Liver (tissue), 9 donors: ENCODE measurements around the gene TFCP2. TPM values are rescaled to one million over a fixed set of nuclear protein-coding genes. Genes with fewer than 3 reads are reported as not detected.

Source experiments
- DNase-seq: peaks from one replicate; pipeline ENCODE4 v3.0.0-alpha.2; 2017; ENCODE audit warnings: low spot score
- H3K27ac ChIP-seq, 2 donors: one replicate each; pipeline ENCODE4 v1.7.0; 2013; ENCODE audit warnings: inconsistent platforms in 2 of 2, low read length in 2 of 2, control low read depth in 1 of 2, low read depth in 1 of 2, mild to moderate bottlenecking in 1 of 2
- H3K27me3 ChIP-seq, 4 donors: one replicate each; pipeline versions ENCODE4 v1.6.1 to v1.7.0; 2013; ENCODE audit warnings: low read length in 3 of 4, inconsistent platforms in 1 of 4, mild to moderate bottlenecking in 1 of 4, moderate library complexity in 1 of 4; ENCODE audit not compliant: control insufficient read depth in 4 of 4, insufficient read depth in 4 of 4
- H3K36me3 ChIP-seq, 4 donors: one replicate each; pipeline versions ENCODE4 v1.6.1 to v1.7.0; 2013; ENCODE audit warnings: low read length in 3 of 4, mild to moderate bottlenecking in 3 of 4, low read depth in 1 of 4, moderate library complexity in 1 of 4; ENCODE audit not compliant: control insufficient read depth in 4 of 4, insufficient read depth in 3 of 4
- H3K4me1 ChIP-seq, 4 donors: one replicate each; pipeline versions ENCODE4 v1.6.1 to v1.7.0; 2013; ENCODE audit warnings: low read length in 3 of 4, mild to moderate bottlenecking in 3 of 4, moderate library complexity in 1 of 4; ENCODE audit not compliant: control insufficient read depth in 4 of 4, insufficient read depth in 4 of 4
- H3K4me3 ChIP-seq, 3 donors: one replicate each; pipeline versions ENCODE4 v1.6.1 to v1.7.0; 2013; ENCODE audit warnings: low read length in 3 of 3, control low read depth in 1 of 3, low read depth in 1 of 3, mild to moderate bottlenecking in 1 of 3
- H3K9ac ChIP-seq, 2 donors: one replicate each; pipeline ENCODE4 v1.7.0; 2013; ENCODE audit warnings: low read length in 2 of 2, mild to moderate bottlenecking in 2 of 2, moderate library complexity in 2 of 2, control low read depth in 1 of 2, low read depth in 1 of 2
- H3K9me3 ChIP-seq, 4 donors: one replicate each; pipeline versions ENCODE4 v1.6.1 to v1.7.0; 2013; ENCODE audit warnings: low read length in 3 of 4; ENCODE audit not compliant: control insufficient read depth in 4 of 4
- ATF3 ChIP-seq: IDR thresholded peaks from 2 replicates; pipeline ENCODE4 v1.6.1; 2016; ENCODE audit warnings: antibody characterized with exemption
- EGR1 ChIP-seq, 2 donors: IDR thresholded peaks; 2 replicates each; pipeline ENCODE4 v1.6.1; 2016 to 2018; ENCODE audit warnings: antibody characterized with exemption in 2 of 2, low read depth in 2 of 2
- FOXA1 ChIP-seq: IDR thresholded peaks from 2 replicates; pipeline ENCODE4 v1.6.1; 2016; ENCODE audit warnings: antibody characterized with exemption
- FOXA2 ChIP-seq: IDR thresholded peaks from 2 replicates; pipeline ENCODE4 v1.6.1; 2016; ENCODE audit warnings: antibody characterized with exemption
- GABPA ChIP-seq, 2 donors: IDR thresholded peaks in 1 of 2; conservative IDR thresholded peaks in 1 of 2; 2 replicates each; pipeline ENCODE4 v1.6.1; 2016; ENCODE audit warnings: antibody characterized with exemption in 2 of 2, mild to moderate bottlenecking in 1 of 2, moderate library complexity in 1 of 2
- HNF4A ChIP-seq, 2 donors: conservative IDR thresholded peaks; 2 replicates each; pipeline ENCODE4 v1.6.1; 2016; ENCODE audit warnings: antibody characterized with exemption in 2 of 2, mild to moderate bottlenecking in 2 of 2
- HNF4G ChIP-seq: IDR thresholded peaks from 2 replicates; pipeline ENCODE4 v1.6.1; 2016; ENCODE audit warnings: antibody characterized with exemption
- JUND ChIP-seq, 2 donors: IDR thresholded peaks; 2 replicates each; pipeline ENCODE4 v1.6.1; 2016; ENCODE audit warnings: antibody characterized with exemption in 2 of 2
- MAX ChIP-seq: IDR thresholded peaks from 2 replicates; pipeline ENCODE4 v1.6.1; 2016; ENCODE audit warnings: antibody characterized with exemption
- NR2F2 ChIP-seq: IDR thresholded peaks from 2 replicates; pipeline ENCODE4 v1.6.1; 2016; ENCODE audit warnings: antibody characterized with exemption
- RAD21 ChIP-seq, 2 donors: IDR thresholded peaks; 2 replicates each; pipeline ENCODE4 v1.6.1; 2016; ENCODE audit warnings: antibody characterized with exemption in 2 of 2, mild to moderate bottlenecking in 2 of 2
- RXRA ChIP-seq, 2 donors: IDR thresholded peaks; 2 replicates each; pipeline ENCODE4 v1.6.1; 2017 to 2018; ENCODE audit warnings: antibody characterized with exemption in 2 of 2, mild to moderate bottlenecking in 1 of 2
- SP1 ChIP-seq: IDR thresholded peaks from 2 replicates; pipeline ENCODE4 v1.6.1; 2018; ENCODE audit warnings: antibody characterized with exemption, mild to moderate bottlenecking
- TAF1 ChIP-seq: conservative IDR thresholded peaks from 2 replicates; pipeline ENCODE4 v1.6.1; 2016; ENCODE audit warnings: antibody characterized with exemption, mild to moderate bottlenecking
- YY1 ChIP-seq: IDR thresholded peaks from 2 replicates; pipeline ENCODE4 v1.6.1; 2016; ENCODE audit warnings: antibody characterized with exemption, mild to moderate bottlenecking
- ZBTB33 ChIP-seq: IDR thresholded peaks from 2 replicates; pipeline ENCODE4 v1.6.1; 2016; ENCODE audit warnings: antibody characterized with exemption
- WGBS: extraction: QIAGEN DNeasy Blood & Tissue Kit; methylation state at CpG from one replicate; pipeline ENCODE4 v1.1.7; 2013; 5-methylcytosine and 5-hydroxymethylcytosine counted together
- polyA plus RNA-seq, 2 donors: library from polyadenylated mRNA; stranded (reverse) in 1 of 2; unstranded in 1 of 2; fragments of 200-250 nt in 1 of 2; fragments of >200 nt in 1 of 2; fragmentation: Nextera tagmentation in 1 of 2; extraction: Ambion mirVana in 1 of 2; gene quantifications; one replicate each; pipeline versions ENCODE4 v1.2.1 to v1.2.3, GENCODE V29; 2013 to 2015
- total RNA-seq, 2 donors: library from RNA; depleted of rRNA; stranded (reverse); fragments of >200 nt; gene quantifications; one replicate each; pipeline ENCODE4 v1.2.3, GENCODE V29; 2014
- TF ChIP-seq, protein P1 (sequence below): fragments of 150-350 bp; IDR thresholded peaks from 2 replicates; pipeline ENCODE4 v1.5.1; 2017; ENCODE audit warnings: improper control_type of control experiment, low read depth, low read length; ENCODE audit not compliant: missing input control
- TF ChIP-seq, protein P2 (sequence below): IDR thresholded peaks from 2 replicates; pipeline ENCODE4 v1.6.1; 2016; ENCODE audit warnings: antibody characterized with exemption, mild to moderate bottlenecking
- donor health status: healthy.
- donor health status: healthy.
- donor health status: healthy.
- donor health status: healthy.
- donor health status: healthy.

The TFCP2 gene
- total and polyA plus RNA-seq, 4 donors = 1.6 to 8.6 (median 5.1) TPM

GRCh38 chr12:51048661-51049251, 124.2 kb downstream of the TFCP2 start (continued):
- TF ChIP-seq, protein P1, sequence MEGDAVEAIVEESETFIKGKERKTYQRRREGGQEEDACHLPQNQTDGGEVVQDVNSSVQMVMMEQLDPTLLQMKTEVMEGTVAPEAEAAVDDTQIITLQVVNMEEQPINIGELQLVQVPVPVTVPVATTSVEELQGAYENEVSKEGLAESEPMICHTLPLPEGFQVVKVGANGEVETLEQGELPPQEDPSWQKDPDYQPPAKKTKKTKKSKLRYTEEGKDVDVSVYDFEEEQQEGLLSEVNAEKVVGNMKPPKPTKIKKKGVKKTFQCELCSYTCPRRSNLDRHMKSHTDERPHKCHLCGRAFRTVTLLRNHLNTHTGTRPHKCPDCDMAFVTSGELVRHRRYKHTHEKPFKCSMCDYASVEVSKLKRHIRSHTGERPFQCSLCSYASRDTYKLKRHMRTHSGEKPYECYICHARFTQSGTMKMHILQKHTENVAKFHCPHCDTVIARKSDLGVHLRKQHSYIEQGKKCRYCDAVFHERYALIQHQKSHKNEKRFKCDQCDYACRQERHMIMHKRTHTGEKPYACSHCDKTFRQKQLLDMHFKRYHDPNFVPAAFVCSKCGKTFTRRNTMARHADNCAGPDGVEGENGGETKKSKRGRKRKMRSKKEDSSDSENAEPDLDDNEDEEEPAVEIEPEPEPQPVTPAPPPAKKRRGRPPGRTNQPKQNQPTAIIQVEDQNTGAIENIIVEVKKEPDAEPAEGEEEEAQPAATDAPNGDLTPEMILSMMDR = no peak
- TF ChIP-seq EGR1 (IDR thresholded peaks at IDR 0.05; ENCODE audit: low read depth in 2 of 2) (no peak), FOXA1 (no peak), RAD21 (IDR thresholded peaks at IDR 0.05) (no peak), NR2F2 (no peak), FOXA2 (no peak)

DNA sequence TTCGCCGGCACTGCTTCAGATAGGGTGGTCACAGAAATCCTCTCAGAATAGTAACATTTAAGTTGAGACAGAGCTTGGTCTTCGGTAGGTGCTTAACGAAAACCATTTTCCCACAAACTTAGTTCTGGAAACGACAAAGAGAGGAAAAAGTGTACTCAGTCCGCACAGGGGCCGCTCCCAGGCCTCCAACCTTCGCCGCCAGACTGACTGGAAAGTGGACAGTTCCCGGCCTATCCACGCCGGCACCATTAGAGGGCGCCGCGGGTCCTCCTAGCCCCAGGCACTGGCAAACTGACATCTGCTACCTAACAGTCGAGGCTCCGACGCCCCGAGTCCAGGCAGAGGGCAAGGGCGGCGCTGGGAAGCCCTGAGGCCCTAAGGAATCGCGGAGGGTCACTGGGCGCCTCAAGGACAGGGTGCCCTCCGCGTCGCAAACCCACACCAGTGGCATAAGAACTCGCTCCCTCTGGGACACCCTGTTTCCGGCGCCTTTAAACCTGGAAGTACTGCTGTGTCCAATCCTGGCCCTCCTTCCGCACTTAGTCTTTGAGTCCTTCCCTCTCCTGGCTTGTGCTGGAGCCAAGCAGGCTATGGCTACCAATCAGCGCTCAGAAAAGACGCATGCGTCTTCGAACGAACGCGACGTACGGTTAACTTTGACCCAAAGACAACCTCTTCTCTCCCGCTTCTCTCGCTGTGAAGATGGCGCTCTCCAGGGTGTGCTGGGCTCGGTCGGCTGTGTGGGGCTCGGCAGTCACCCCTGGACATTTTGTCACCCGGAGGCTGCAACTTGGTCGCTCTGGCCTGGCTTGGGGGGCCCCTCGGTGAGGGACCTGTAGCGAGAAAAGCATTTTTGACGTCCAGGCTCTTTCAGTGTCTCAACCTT, 125.0 kb downstream of the TFCP2 start, which contains the start of gene LETMD1:
LETMD1 (plus strand) TSS at position 673 of the 886 bp plus-strand sequence; CDS start at position 703, 30 bp downstream.
- TF ChIP-seq NR2F2 (peak; percentile 74), HNF4A (conservative IDR thresholded peaks at IDR 0.05) (peak; percentile 37 to 74), GABPA (IDR thresholded peaks at IDR 0.05 in 1 of 2, conservative IDR thresholded peaks at IDR 0.05 in 1 of 2) (peak; percentile 37 to 89), FOXA1 (no peak), TAF1 (peak; percentile 90), EGR1 (IDR thresholded peaks at IDR 0.05; ENCODE audit: low read depth in 2 of 2) (no peak), ATF3 (no peak), HNF4G (no peak), RXRA (IDR thresholded peaks at IDR 0.05) (peak; percentile 77 to 85), MAX (peak; percentile 30), RAD21 (IDR thresholded peaks at IDR 0.05) (peak; percentile 85 to 88), SP1 (peak; percentile 81), YY1 (peak; percentile 96), JUND (IDR thresholded peaks at IDR 0.05) (peak in 1 of 2 donors; percentile 67), FOXA2 (no peak), ZBTB33 (peak; percentile 20)
- TF ChIP-seq, protein P2, sequence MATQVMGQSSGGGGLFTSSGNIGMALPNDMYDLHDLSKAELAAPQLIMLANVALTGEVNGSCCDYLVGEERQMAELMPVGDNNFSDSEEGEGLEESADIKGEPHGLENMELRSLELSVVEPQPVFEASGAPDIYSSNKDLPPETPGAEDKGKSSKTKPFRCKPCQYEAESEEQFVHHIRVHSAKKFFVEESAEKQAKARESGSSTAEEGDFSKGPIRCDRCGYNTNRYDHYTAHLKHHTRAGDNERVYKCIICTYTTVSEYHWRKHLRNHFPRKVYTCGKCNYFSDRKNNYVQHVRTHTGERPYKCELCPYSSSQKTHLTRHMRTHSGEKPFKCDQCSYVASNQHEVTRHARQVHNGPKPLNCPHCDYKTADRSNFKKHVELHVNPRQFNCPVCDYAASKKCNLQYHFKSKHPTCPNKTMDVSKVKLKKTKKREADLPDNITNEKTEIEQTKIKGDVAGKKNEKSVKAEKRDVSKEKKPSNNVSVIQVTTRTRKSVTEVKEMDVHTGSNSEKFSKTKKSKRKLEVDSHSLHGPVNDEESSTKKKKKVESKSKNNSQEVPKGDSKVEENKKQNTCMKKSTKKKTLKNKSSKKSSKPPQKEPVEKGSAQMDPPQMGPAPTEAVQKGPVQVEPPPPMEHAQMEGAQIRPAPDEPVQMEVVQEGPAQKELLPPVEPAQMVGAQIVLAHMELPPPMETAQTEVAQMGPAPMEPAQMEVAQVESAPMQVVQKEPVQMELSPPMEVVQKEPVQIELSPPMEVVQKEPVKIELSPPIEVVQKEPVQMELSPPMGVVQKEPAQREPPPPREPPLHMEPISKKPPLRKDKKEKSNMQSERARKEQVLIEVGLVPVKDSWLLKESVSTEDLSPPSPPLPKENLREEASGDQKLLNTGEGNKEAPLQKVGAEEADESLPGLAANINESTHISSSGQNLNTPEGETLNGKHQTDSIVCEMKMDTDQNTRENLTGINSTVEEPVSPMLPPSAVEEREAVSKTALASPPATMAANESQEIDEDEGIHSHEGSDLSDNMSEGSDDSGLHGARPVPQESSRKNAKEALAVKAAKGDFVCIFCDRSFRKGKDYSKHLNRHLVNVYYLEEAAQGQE = peak; percentile 83
- TF ChIP-seq, protein P1 = peak; percentile 75
- WGBS = 4% methylated on average over 51 of the region's 51 CpGs
- Histone ChIP-seq H3K36me3 (peaks cover 0 to 8% (median 5%) of the 10 kb centered on the region in 4 donors), H3K4me1 (peaks cover 0 to 23% (median 17%) of the 10 kb centered on the region in 4 donors), H3K9me3 (no peaks in the 10 kb centered on the region), H3K27ac (peak within 1 kb of the TSS; percentile 86 to 98), H3K27me3 (no peaks in the 10 kb centered on the region), H3K9ac (peak within 1 kb of the TSS; percentile 91 to 92), H3K4me3 (peak within 1 kb of the TSS; percentile 71 to 81 (median 78))
- peak; percentile 93 for DNase-seq
